Neutrophil (primary cell): ENCODE measurements around the gene ADCY10.
"Not testable (repeated sequence)": the region's sequence is repeated elsewhere in the genome, so short reads cannot be mapped to it uniquely, and the experiment has no call there.

Experiments
- H3K27ac ChIP-seq: fragments of 200-600 bp; sonication (generic); 2 replicates; pipeline ENCODE4 v1.5.1; 2016; ENCODE audit warnings: mild to moderate bottlenecking, moderate library complexity
- H3K27me3 ChIP-seq: fragments of 200-600 bp; sonication (generic); 2 replicates; pipeline ENCODE4 v1.6.0; 2016; ENCODE audit warnings: mild to moderate bottlenecking
- H3K36me3 ChIP-seq: fragments of 200-600 bp; sonication (generic); 2 replicates; pipeline ENCODE4 v1.5.1; 2017
- H3K4me1 ChIP-seq, 2 experiments: fragments of 200-600 bp in 1 of 2; sonication (generic) in 1 of 2; 1 replicate in 1 of 2; 2 replicates in 1 of 2; pipeline versions ENCODE4 v1.5.1 to v1.6.1; 2013 to 2016; ENCODE audit warnings: low read depth in 1 of 2, low read length in 1 of 2, mild to moderate bottlenecking in 1 of 2, moderate library complexity in 1 of 2; ENCODE audit not compliant: control insufficient read depth in 1 of 2, insufficient read depth in 1 of 2
- H3K4me3 ChIP-seq, 2 experiments: fragments of 200-600 bp in 1 of 2; sonication (generic) in 1 of 2; 1 replicate in 1 of 2; 2 replicates in 1 of 2; pipeline ENCODE4 v1.5.1; 2013 to 2016; ENCODE audit warnings: low read depth in 1 of 2, low read length in 1 of 2, mild to moderate bottlenecking in 1 of 2, moderate library complexity in 1 of 2
- H3K9me3 ChIP-seq: fragments of 200-600 bp; sonication (generic); 2 replicates; pipeline ENCODE4 v1.5.1; 2016
- TF ChIP-seq, protein P1 (sequence below): fragments of 200-600 bp; sonication (generic); IDR thresholded peaks from 2 replicates; pipeline ENCODE4 v1.5.1; 2016; ENCODE audit warnings: antibody characterized with exemption

Gene ADCY10

DNA sequence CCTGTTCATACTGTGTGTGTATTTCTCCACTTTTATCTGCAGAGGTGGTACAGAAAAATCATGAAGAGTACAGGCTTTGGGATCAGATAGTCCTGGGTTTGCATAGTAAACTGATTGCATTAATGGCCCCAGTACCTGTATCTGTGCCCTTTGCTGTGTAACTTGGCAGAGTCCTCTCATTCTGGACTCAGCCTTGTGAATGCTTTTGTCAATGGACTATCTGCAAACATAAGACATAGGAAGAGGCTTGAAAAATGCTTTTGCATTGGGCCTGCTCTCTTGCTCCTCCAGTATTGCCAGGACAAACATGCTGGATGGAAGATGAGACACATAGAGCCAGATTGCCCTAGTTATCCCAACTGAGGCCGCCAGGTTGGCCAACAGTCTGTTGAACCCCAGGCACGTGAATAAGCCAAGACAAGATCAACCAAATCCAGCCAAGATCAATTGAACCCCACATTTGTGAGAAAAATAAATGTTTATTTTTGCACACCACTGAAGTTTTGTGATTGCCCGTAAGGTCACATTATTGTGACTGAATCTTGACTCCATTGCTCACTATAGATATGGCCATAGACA, 37.2 kb downstream of the ADCY10 start:
- Histone ChIP-seq H3K4me1 (no peaks in the 10 kb centered on the region), H3K36me3 (no peaks in the 10 kb centered on the region), H3K27ac (no peak overlapping the region), H3K9me3 (no peaks in the 10 kb centered on the region), H3K4me3 (no peak overlapping the region), H3K27me3 (no peaks in the 10 kb centered on the region)
- TF ChIP-seq, protein P1, sequence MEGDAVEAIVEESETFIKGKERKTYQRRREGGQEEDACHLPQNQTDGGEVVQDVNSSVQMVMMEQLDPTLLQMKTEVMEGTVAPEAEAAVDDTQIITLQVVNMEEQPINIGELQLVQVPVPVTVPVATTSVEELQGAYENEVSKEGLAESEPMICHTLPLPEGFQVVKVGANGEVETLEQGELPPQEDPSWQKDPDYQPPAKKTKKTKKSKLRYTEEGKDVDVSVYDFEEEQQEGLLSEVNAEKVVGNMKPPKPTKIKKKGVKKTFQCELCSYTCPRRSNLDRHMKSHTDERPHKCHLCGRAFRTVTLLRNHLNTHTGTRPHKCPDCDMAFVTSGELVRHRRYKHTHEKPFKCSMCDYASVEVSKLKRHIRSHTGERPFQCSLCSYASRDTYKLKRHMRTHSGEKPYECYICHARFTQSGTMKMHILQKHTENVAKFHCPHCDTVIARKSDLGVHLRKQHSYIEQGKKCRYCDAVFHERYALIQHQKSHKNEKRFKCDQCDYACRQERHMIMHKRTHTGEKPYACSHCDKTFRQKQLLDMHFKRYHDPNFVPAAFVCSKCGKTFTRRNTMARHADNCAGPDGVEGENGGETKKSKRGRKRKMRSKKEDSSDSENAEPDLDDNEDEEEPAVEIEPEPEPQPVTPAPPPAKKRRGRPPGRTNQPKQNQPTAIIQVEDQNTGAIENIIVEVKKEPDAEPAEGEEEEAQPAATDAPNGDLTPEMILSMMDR, result no peak

DNA sequence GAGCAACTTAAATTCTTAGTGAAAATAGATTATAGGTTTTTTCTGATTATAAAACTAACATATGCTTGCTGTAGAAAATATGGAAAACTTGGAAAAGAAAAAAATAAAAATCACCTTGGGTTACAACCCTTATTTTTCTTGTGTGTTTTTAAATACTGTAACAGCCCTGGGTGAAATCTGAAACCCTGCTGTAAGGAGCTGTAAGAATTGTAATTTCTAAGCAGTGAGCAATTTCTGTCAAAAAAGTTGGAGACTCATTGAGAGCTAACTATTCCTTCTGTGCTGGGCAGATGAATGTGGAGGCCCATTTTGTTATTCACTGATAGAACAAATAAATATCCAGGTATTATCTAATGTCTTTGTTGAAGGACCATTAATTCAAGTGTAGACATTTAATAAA, 42.6 kb downstream of the ADCY10 start:
- Histone ChIP-seq H3K27ac (no peak overlapping the region), H3K4me3 (no peak overlapping the region), H3K9me3 (no peaks in the 10 kb centered on the region), H3K27me3 (no peaks in the 10 kb centered on the region), H3K4me1 (no peaks in the 10 kb centered on the region), H3K36me3 (no peaks in the 10 kb centered on the region)
- TF ChIP-seq, protein P1, result no peak

DNA sequence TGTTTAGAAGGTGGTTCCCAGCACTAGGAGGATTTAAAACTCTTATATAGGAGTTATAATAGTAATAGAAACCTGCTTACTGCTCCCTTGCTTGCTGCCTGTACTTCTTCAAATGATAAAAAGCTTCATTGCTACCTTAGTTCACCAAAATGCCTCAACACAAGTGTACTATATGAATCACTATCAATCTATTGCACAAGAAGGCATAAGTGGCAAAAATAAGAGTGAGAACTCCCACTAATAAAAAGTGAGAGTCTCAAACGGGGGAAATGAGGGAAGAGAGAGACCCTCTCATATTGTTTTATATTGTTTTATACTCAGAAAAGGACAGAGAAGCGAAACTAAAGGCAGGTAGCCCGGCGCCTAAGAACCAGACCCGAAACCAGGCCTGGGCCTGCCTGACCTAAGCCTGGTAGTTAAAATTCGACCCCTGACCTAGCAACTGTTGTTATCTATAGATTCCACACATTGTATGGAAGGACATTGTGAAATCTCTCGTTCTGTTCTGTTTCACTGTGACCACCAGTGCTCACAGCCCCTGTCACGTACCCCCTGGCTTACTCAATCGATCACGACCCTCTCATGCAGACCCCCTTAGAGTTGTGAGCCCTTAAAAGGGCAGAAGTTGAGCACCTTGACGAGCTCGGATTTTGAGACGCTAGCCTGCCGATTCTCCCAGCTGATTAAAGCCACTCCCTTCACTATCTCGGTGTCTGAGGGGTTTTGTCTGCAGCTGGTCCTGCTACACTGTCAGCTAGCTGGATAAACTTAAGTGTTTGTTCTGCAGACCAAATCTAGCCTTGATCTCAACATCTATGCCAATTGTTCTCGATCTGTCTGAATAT, 44.6 kb downstream of the ADCY10 start:
- H3K27ac ChIP-seq, H3K4me3 ChIP-seq, H3K27me3 ChIP-seq, H3K4me1 ChIP-seq, H3K36me3 ChIP-seq, H3K9me3 ChIP-seq: not testable (repeated sequence)

DNA sequence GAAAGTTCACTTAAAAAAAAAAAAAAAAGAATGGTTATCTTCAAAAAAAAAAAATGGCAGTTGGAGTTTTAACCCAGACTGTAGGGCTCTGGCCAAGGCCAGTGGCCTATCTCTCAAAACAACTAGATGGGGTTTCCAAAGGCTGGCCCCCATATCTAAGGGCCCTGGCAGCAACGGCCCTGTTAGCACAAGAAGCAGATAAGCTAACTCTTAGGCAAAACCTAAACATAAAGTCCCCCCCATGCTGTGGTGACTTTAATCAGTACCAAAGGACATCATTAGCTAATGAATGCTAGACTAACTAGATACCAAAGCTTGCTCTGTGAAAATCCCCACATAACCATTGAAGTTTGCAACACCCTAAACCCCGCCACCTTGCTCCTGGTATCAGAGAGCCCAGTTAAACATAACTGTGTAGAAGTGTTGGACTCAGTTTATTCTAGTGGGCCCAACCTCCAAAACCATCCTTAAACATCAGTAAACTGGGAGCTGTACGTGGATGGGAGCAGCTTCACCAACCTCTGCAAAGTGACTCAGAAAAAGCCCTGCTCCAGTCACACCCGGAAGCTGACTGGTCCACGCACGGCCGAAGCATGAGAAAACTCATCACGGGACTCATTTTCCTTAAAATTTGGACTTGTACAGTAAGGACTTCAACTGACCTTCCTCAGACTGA, 47.1 kb downstream of the ADCY10 start:
- H3K27ac ChIP-seq, H3K9me3 ChIP-seq, H3K27me3 ChIP-seq, H3K4me3 ChIP-seq, H3K36me3 ChIP-seq, H3K4me1 ChIP-seq: not testable (repeated sequence)

DNA sequence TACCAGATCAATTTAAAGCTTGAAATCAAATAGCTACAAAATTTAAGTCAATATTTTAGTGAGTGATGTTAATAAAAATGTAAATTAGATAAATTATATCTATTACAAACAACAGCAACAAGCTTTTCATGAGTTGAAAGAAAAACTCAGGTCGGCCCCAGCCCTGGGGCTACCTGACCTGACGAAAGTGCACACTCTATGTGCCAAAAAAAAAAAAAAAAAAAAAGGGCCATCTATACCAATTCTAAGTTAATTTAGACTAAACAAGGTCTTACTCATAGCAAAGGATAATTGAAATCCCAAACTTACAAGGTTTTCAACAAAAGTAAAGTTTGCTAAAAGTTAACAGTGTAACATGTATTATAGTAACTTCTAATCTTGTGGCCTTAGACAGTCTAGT, 47.6 kb downstream of the ADCY10 start:
- not testable (repeated sequence) for H3K4me3 ChIP-seq, H3K27ac ChIP-seq, H3K9me3 ChIP-seq, H3K27me3 ChIP-seq, H3K4me1 ChIP-seq, H3K36me3 ChIP-seq

DNA sequence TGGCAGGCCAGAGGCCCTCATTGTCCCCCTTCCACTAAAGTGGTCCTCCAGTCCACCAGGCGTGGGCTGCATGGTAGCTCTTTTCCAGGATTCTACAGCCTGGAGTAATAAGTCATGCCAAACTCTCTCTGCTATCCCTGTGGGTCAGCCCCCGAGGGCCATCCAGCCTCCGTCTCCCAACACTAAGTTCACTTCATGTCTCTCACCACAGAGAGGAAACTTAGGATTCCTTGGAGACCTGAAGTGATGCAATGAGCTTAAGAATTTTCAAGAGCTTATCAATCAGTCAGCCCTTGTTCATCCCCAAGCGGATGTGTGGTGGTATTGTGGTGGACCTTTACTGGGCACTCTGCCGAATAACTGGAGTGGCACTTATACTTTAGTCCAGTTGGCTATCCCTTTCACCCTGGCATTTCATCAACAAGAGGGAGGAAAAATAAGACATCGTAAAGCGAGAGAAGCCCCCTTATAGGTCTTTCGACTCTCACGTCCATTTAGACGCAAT, 48.1 kb downstream of the ADCY10 start:
- not testable (repeated sequence) for H3K36me3 ChIP-seq, H3K4me1 ChIP-seq, H3K4me3 ChIP-seq, H3K27me3 ChIP-seq, H3K27ac ChIP-seq, H3K9me3 ChIP-seq

DNA sequence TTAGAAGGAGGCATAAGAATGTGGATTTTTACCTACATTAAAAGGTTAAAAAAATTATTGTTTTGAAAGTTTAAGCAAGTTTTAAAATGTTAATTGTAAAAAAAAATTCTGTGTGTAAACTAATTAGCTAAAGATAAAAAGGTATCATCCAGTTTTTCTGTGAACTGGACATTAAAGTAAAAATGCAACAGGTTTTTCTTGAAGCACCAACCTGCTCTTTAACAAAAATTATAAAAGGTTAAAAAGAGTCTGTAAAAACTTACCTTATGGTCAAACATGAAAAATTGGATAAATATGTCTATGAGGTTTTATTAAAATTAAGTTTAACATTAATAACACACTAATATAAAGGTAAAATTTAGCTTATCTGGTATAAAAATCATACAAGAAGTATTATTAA, 48.7 kb downstream of the ADCY10 start:
- H3K27me3 ChIP-seq, H3K4me1 ChIP-seq, H3K9me3 ChIP-seq, H3K4me3 ChIP-seq, H3K27ac ChIP-seq, H3K36me3 ChIP-seq: not testable (repeated sequence)
